SK-N-SH treated with all-trans-retinoic acid at 6 μM for 48 hours (cell line): ENCODE measurements around the gene TMEM79.

Experiments used
- ATAC-seq: fragments of 200-7000 bp; cut with Tn5 transposase; 3 replicates; pipeline ENCODE4 v1.9.1; 2020; ENCODE audit warnings: mild to moderate bottlenecking, moderate library complexity
- ARNTL ChIP-seq: fragments of 450-650 bp; formaldehyde crosslinking; IDR thresholded peaks from 2 replicates; pipeline ENCODE4 v1.5.0; 2020; ENCODE audit warnings: low read depth, mild to moderate bottlenecking, moderate library complexity, borderline replicate concordance
- BACH2 ChIP-seq: fragments of 250-450 bp; sonication (Bioruptor Pico); IDR thresholded peaks from 2 replicates; pipeline ENCODE4 v1.9.0; 2021; ENCODE audit warnings: mild to moderate bottlenecking, borderline replicate concordance
- CSDC2 ChIP-seq: fragments of 250-450 bp; sonication (Bioruptor Pico); IDR thresholded peaks from 2 replicates; pipeline ENCODE4 v1.5.0; 2020; ENCODE audit warnings: mild to moderate bottlenecking, moderate library complexity
- CSRNP3 ChIP-seq: fragments of 250-450 bp; sonication (Bioruptor Pico); IDR thresholded peaks from 2 replicates; pipeline ENCODE4 v1.5.1; 2021; ENCODE audit warnings: mild to moderate bottlenecking, moderate library complexity
- ESRRG ChIP-seq: fragments of 250-450 bp; sonication (Bioruptor Pico); IDR thresholded peaks from 2 replicates; pipeline ENCODE4 v1.6.1; 2021; ENCODE audit warnings: mild to moderate bottlenecking
- GLIS3 ChIP-seq: fragments of 250-450 bp; sonication (Bioruptor Pico); IDR thresholded peaks from 2 replicates; pipeline ENCODE4 v1.5.0; 2020; ENCODE audit warnings: mild to moderate bottlenecking, moderate library complexity
- ISL1 ChIP-seq: fragments of 250-450 bp; sonication (Bioruptor Pico); IDR thresholded peaks from 2 replicates; pipeline ENCODE4 v2.1.2; 2022; ENCODE audit warnings: mild to moderate bottlenecking, moderate library complexity
- OSR1 ChIP-seq: fragments of 250-450 bp; sonication (Bioruptor Pico); IDR thresholded peaks from 2 replicates; pipeline ENCODE4 v1.8.0; 2022; ENCODE audit warnings: moderate library complexity, mild to moderate bottlenecking, inconsistent platforms
- PATZ1 ChIP-seq: fragments of 250-450 bp; sonication (Bioruptor Pico); IDR thresholded peaks from 2 replicates; pipeline ENCODE4 v1.8.0; 2020; ENCODE audit warnings: mild to moderate bottlenecking, moderate library complexity, borderline replicate concordance
- RARB ChIP-seq: fragments of 250-450 bp; sonication (Bioruptor Pico); IDR thresholded peaks from 2 replicates; pipeline ENCODE4 v1.8.0; 2021; ENCODE audit warnings: mild to moderate bottlenecking, moderate library complexity
- SNAI2 ChIP-seq: fragments of 250-450 bp; sonication (Bioruptor Pico); IDR thresholded peaks from 2 replicates; pipeline ENCODE4 v1.5.0; 2020; ENCODE audit warnings: mild to moderate bottlenecking, moderate library complexity
- TCF4 ChIP-seq: fragments of 250-450 bp; sonication (Bioruptor Pico); IDR thresholded peaks from 2 replicates; pipeline ENCODE4 v1.8.0; 2021; ENCODE audit warnings: mild to moderate bottlenecking, moderate library complexity, borderline replicate concordance
- TOX ChIP-seq: fragments of 250-450 bp; sonication (Bioruptor Pico); IDR thresholded peaks from 2 replicates; pipeline ENCODE4 v1.8.0; 2021; ENCODE audit warnings: mild to moderate bottlenecking, moderate library complexity, borderline replicate concordance
- ZC3H10 ChIP-seq: fragments of 250-450 bp; sonication (Bioruptor Pico); IDR thresholded peaks from 2 replicates; pipeline ENCODE4 v1.5.1; 2021; ENCODE audit warnings: mild to moderate bottlenecking, moderate library complexity
- ZFP3 ChIP-seq: fragments of 250-450 bp; sonication (Bioruptor Pico); IDR thresholded peaks from 2 replicates; pipeline ENCODE4 v1.5.0; 2020; ENCODE audit warnings: mild to moderate bottlenecking, moderate library complexity
- ZFP30 ChIP-seq: fragments of 450-650 bp; formaldehyde crosslinking; IDR thresholded peaks from 2 replicates; pipeline ENCODE4 v1.5.0; 2022; ENCODE audit warnings: mild to moderate bottlenecking, moderate library complexity
- ZNF565 ChIP-seq: fragments of 450-650 bp; formaldehyde crosslinking; conservative IDR thresholded peaks from 2 replicates; pipeline ENCODE4 v1.5.0; 2020; ENCODE audit warnings: low read depth, mild to moderate bottlenecking, moderate library complexity
- ZNF70 ChIP-seq: fragments of 450-650 bp; formaldehyde crosslinking; IDR thresholded peaks from 2 replicates; pipeline ENCODE4 v1.5.0; 2020; ENCODE audit warnings: mild to moderate bottlenecking, moderate library complexity
- ZNF8 ChIP-seq: fragments of 450-650 bp; formaldehyde crosslinking; IDR thresholded peaks from 2 replicates; pipeline ENCODE4 v1.5.0; 2020; ENCODE audit warnings: mild to moderate bottlenecking, moderate library complexity
- TF ChIP-seq, protein P1 (sequence below): fragments of 250-450 bp; sonication (Bioruptor Pico); IDR thresholded peaks from 2 replicates; pipeline ENCODE4 v1.5.1; 2020; ENCODE audit warnings: low read depth, mild to moderate bottlenecking, moderate library complexity
- TF ChIP-seq, protein P2 (sequence below): fragments of 250-450 bp; sonication (Bioruptor Pico); IDR thresholded peaks from 2 replicates; pipeline ENCODE4 v1.8.0; 2021; ENCODE audit warnings: low read depth, mild to moderate bottlenecking, moderate library complexity, borderline replicate concordance
- TF ChIP-seq, protein P3 (sequence below): fragments of 250-450 bp; sonication (Bioruptor Pico); IDR thresholded peaks from 2 replicates; pipeline ENCODE4 v1.5.0; 2020; ENCODE audit warnings: mild to moderate bottlenecking, moderate library complexity

Gene TMEM79

GRCh38 chr1:156283521-156283920, 604 bp upstream of the TMEM79 start:
- no peak for ATAC-seq
- TF ChIP-seq CSDC2 (CRISPR knock-in tag) = no peak

GRCh38 chr1:156284757-156285156, 632 bp downstream of the TMEM79 start:
- no peak for TF ChIP-seq ISL1 (CRISPR knock-in tag)
- TF ChIP-seq ARNTL (CRISPR knock-in tag) = no peak
- no peak for TF ChIP-seq ZC3H10 (CRISPR knock-in tag)
- TF ChIP-seq ZFP30 = no peak
- no peak for TF ChIP-seq PATZ1 (CRISPR knock-in tag)
- no peak for TF ChIP-seq TOX
- TF ChIP-seq OSR1 = no peak
- TF ChIP-seq ZNF70 (CRISPR knock-in tag) = no peak
- TF ChIP-seq BACH2 (CRISPR knock-in tag) = no peak
- TF ChIP-seq, protein P1, sequence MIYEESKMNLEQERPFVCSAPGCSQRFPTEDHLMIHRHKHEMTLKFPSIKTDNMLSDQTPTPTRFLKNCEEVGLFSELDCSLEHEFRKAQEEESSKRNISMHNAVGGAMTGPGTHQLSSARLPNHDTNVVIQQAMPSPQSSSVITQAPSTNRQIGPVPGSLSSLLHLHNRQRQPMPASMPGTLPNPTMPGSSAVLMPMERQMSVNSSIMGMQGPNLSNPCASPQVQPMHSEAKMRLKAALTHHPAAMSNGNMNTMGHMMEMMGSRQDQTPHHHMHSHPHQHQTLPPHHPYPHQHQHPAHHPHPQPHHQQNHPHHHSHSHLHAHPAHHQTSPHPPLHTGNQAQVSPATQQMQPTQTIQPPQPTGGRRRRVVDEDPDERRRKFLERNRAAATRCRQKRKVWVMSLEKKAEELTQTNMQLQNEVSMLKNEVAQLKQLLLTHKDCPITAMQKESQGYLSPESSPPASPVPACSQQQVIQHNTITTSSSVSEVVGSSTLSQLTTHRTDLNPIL (CRISPR knock-in tag) = no peak
- no peak for TF ChIP-seq CSRNP3
- TF ChIP-seq GLIS3 = no peak
- TF ChIP-seq ZFP3 (CRISPR knock-in tag) = no peak
- TF ChIP-seq TCF4 = no peak
- no peak for TF ChIP-seq RARB
- TF ChIP-seq ZNF565 (CRISPR knock-in tag) = no peak
- TF ChIP-seq SNAI2 (CRISPR knock-in tag) = no peak
- no peak for TF ChIP-seq ESRRG (CRISPR knock-in tag)
- TF ChIP-seq, protein P2, sequence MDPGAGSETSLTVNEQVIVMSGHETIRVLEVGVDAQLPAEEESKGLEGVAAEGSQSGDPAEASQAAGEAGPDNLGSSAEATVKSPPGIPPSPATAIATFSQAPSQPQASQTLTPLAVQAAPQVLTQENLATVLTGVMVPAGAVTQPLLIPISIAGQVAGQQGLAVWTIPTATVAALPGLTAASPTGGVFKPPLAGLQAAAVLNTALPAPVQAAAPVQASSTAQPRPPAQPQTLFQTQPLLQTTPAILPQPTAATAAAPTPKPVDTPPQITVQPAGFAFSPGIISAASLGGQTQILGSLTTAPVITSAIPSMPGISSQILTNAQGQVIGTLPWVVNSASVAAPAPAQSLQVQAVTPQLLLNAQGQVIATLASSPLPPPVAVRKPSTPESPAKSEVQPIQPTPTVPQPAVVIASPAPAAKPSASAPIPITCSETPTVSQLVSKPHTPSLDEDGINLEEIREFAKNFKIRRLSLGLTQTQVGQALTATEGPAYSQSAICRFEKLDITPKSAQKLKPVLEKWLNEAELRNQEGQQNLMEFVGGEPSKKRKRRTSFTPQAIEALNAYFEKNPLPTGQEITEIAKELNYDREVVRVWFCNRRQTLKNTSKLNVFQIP (CRISPR knock-in tag) = no peak
- no peak for TF ChIP-seq CSDC2 (CRISPR knock-in tag)
- no peak for ATAC-seq

- TF ChIP-seq, protein P1 (CRISPR knock-in tag) = no peak
- TF ChIP-seq, protein P3, sequence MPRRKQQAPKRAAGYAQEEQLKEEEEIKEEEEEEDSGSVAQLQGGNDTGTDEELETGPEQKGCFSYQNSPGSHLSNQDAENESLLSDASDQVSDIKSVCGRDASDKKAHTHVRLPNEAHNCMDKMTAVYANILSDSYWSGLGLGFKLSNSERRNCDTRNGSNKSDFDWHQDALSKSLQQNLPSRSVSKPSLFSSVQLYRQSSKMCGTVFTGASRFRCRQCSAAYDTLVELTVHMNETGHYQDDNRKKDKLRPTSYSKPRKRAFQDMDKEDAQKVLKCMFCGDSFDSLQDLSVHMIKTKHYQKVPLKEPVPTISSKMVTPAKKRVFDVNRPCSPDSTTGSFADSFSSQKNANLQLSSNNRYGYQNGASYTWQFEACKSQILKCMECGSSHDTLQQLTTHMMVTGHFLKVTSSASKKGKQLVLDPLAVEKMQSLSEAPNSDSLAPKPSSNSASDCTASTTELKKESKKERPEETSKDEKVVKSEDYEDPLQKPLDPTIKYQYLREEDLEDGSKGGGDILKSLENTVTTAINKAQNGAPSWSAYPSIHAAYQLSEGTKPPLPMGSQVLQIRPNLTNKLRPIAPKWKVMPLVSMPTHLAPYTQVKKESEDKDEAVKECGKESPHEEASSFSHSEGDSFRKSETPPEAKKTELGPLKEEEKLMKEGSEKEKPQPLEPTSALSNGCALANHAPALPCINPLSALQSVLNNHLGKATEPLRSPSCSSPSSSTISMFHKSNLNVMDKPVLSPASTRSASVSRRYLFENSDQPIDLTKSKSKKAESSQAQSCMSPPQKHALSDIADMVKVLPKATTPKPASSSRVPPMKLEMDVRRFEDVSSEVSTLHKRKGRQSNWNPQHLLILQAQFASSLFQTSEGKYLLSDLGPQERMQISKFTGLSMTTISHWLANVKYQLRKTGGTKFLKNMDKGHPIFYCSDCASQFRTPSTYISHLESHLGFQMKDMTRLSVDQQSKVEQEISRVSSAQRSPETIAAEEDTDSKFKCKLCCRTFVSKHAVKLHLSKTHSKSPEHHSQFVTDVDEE (CRISPR knock-in tag) = no peak
- TF ChIP-seq ZNF70 (CRISPR knock-in tag) (no peak), TCF4 (no peak), ZNF8 (CRISPR knock-in tag) (no peak), BACH2 (CRISPR knock-in tag) (no peak), GLIS3 (no peak), OSR1 (no peak), ZNF565 (CRISPR knock-in tag) (no peak), ZC3H10 (CRISPR knock-in tag) (no peak), CSRNP3 (no peak), CSDC2 (CRISPR knock-in tag) (no peak), PATZ1 (CRISPR knock-in tag) (no peak), ARNTL (CRISPR knock-in tag) (no peak), ZFP30 (no peak), ZFP3 (CRISPR knock-in tag) (no peak), ESRRG (CRISPR knock-in tag) (no peak)
- TF ChIP-seq, all 23 proteins: peak for 0
Observed at GRCh38 chr1:156285437-156285836, 1.3 kb downstream of the TMEM79 start.

More at GRCh38 chr1:156285437-156285836, 1.3 kb downstream of the TMEM79 start:
- ATAC-seq = no peak
